Pancreas (tissue), 10 donors: ENCODE measurements around the gene NRN1L. TPM values are rescaled to one million over a fixed set of nuclear protein-coding genes. Genes with fewer than 3 reads are reported as not detected.

Experiments
- ATAC-seq, 4 donors: fragments of 200-7000 bp; cut with Tn5 transposase; one replicate each; pipeline versions ENCODE4 v1.8.0 to v1.9.1; 2020; ENCODE audit warnings: mild to moderate bottlenecking in 4 of 4, moderate library complexity in 4 of 4
- DNase-seq, 6 donors: peaks; one replicate each; pipeline ENCODE4 v3.0.0-alpha.2; 2020
- FAIRE-seq: peaks from 2 replicates; lab custom pipeline; 2012; peaks lifted over from hg19 to GRCh38; lab: Jason Lieb, UNC
- H3K27ac ChIP-seq, 4 donors: fragments of 200-600 bp; sonication (generic); 1 replicate in 3 of 4; 2 replicates in 1 of 4; pipeline versions ENCODE4 v1.5.0 to v1.8.0; 2020
- H3K27me3 ChIP-seq, 4 donors: fragments of 200-600 bp; one replicate each; pipeline ENCODE4 v1.8.0; 2021
- H3K36me3 ChIP-seq, 3 donors: fragments of 200-600 bp; sonication (generic) in 1 of 3; one replicate each; pipeline versions ENCODE4 v1.5.0 to v1.8.0; 2020 to 2021
- H3K4me1 ChIP-seq, 3 donors: fragments of 200-600 bp; one replicate each; pipeline ENCODE4 v1.8.0; 2021
- H3K4me3 ChIP-seq, 4 donors: fragments of 200-600 bp; sonication (generic) in 2 of 4; one replicate each; pipeline versions ENCODE4 v1.5.0 to v1.8.0; 2020 to 2021
- H3K9me3 ChIP-seq, 4 donors: fragments of 200-600 bp; one replicate each; pipeline ENCODE4 v1.8.0; 2021
- CTCF ChIP-seq, 4 donors: fragments of 200-600 bp; sonication (generic) in 3 of 4; IDR thresholded peaks; one replicate each; pipeline versions ENCODE4 v1.5.0 to v1.8.0; 2021; ENCODE audit warnings: antibody characterized with exemption in 4 of 4
- WGBS, 2 donors: extraction: QIAGEN DNeasy Blood & Tissue Kit; methylation state at CpG; one replicate each; pipeline ENCODE4 v1.1.7; 2013; 5-methylcytosine and 5-hydroxymethylcytosine counted together
- intact Hi-C, 3 donors: fragments of 100-400 bp; cut with DNase I; formaldehyde crosslinking; loops; one replicate each; pipeline versions ENCODE4 v1.11.1 to v1.14.2; 2022
- polyA plus RNA-seq, 2 donors: library from polyadenylated mRNA; stranded (reverse); fragments of 200-250 nt; gene quantifications; one replicate each; pipeline ENCODE4 v1.2.3, GENCODE V29; 2013
- total RNA-seq, 6 donors: library from RNA; stranded (reverse); fragmentation: NEBNext Ultra II Directional in 4 of 6; extraction: Animal tissue kit (Norgen Biotek cat#: 25700) in 4 of 6; gene quantifications; one replicate each; pipeline versions ENCODE4 v1.2.1 to v1.2.4, GENCODE V29; 2021 to 2023
- donor health status: healthy with polysubstance abuse.
- donor health status: DM: no; HTN: no; CAD: no; lungs with moderate emphysema.
- donor health status: DM: no; HTN: no; CAD: no.
- donor health status: control.
- donor health status: control.
- donor health status: Bipolar disorder and iron deficiency.
- donor health status: DM: yes; HTN: yes; CAD: no.
- donor health status: DM: no; HTN: no; CAD: no.
- donor health status: DM: no; HTN: no; CAD: no.
- donor health status: DM: yes; HTN: yes; CAD: no.

Gene NRN1L
- total and polyA plus RNA-seq, 8 donors: 0.34 to 4.2 (median 0.67) TPM; not detected in 3

- no peak for ATAC-seq
- TF ChIP-seq CTCF (IDR thresholded peaks at IDR 0.05): no peak
Observed at GRCh38 chr16:67853670-67854069, 31.0 kb upstream of the NRN1L start.

GRCh38 chr16:67855789-67856188 is 28.9 kb upstream of the NRN1L start:
- Histone ChIP-seq H3K36me3 (no peaks in the 10 kb centered on the region), H3K4me1 (peaks cover 29 to 36% (median 32%) of the 10 kb centered on the region in 3 donors), H3K27ac (peak overlapping the region in 2 of 4 donors; percentile 82 to 85), H3K4me3 (no peak overlapping the region), H3K27me3 (no peaks in the 10 kb centered on the region), H3K9me3 (no peaks in the 10 kb centered on the region)
- 19 to 26% methylated on average over 10 of the region's 10 CpGs for WGBS, 2 donors
- DNase-seq: peak in 1 of 6 donors; percentile 55
- no peak for TF ChIP-seq CTCF (IDR thresholded peaks at IDR 0.05)
- peak in 2 of 4 donors; percentile 19 to 21 for ATAC-seq
- intact Hi-C loops: no loop called here
- FAIRE-seq: no peak

More at GRCh38 chr16:67853670-67854069, 31.0 kb upstream of the NRN1L start:
- Histone ChIP-seq H3K4me3 (no peak overlapping the region), H3K36me3 (no peaks in the 10 kb centered on the region), H3K9me3 (no peaks in the 10 kb centered on the region), H3K27me3 (no peaks in the 10 kb centered on the region), H3K4me1 (peaks cover 29 to 36% (median 32%) of the 10 kb centered on the region in 3 donors), H3K27ac (no peak overlapping the region)
- 95 to 96% methylated on average over 3 of the region's 3 CpGs for WGBS, 2 donors
- FAIRE-seq (no peak), DNase-seq (no peak)
- intact Hi-C loops: no loop called here

GRCh38 chr16:67856927-67857546 is 27.6 kb upstream of the NRN1L start:
- Histone ChIP-seq H3K36me3 (no peaks in the 10 kb centered on the region), H3K27ac (peak overlapping the region; percentile 82 to 87 (median 85)), H3K4me3 (no peak overlapping the region), H3K9me3 (no peaks in the 10 kb centered on the region), H3K4me1 (peaks cover 29 to 36% (median 32%) of the 10 kb centered on the region in 3 donors), H3K27me3 (no peaks in the 10 kb centered on the region)
- DNase-seq: no peak
- 90 to 95% methylated on average over 5 of the region's 5 CpGs for WGBS, 2 donors
- intact Hi-C loops: no loop called here
- no peak for FAIRE-seq
- no peak for TF ChIP-seq CTCF (IDR thresholded peaks at IDR 0.05)
- peak in 2 of 4 donors; percentile 8 to 14 for ATAC-seq

- Histone ChIP-seq H3K9me3 (no peaks in the 10 kb centered on the region), H3K27me3 (no peaks in the 10 kb centered on the region), H3K27ac (peak overlapping the region; percentile 82 to 87 (median 85)), H3K4me1 (peaks cover 29 to 36% (median 32%) of the 10 kb centered on the region in 3 donors), H3K4me3 (no peak overlapping the region), H3K36me3 (no peaks in the 10 kb centered on the region)
- DNase-seq (peak; percentile 63 to 86 (median 82)), FAIRE-seq (peak; percentile 51), ATAC-seq (peak; percentile 91 to 96 (median 94))
- WGBS, 2 donors: 22 to 24% methylated on average over 3 of the region's 3 CpGs
- TF ChIP-seq CTCF (IDR thresholded peaks at IDR 0.05): no peak
- intact Hi-C loops: no loop called here
Observed at GRCh38 chr16:67857547-67858233, 27.0 kb upstream of the NRN1L start.
